Neural cell (in vitro differentiated cells): ENCODE data around the gene GABRG3. TPM values are rescaled to one million over a fixed set of nuclear protein-coding genes. Genes with fewer than 3 reads are reported as not detected.

Experiments used
- H2AFZ ChIP-seq: fragments of 200-600, 300-800 bp; sonication (generic), shearing (Covaris generic); 2 replicates; pipeline ENCODE4 v1.6.0; 2014; ENCODE audit warnings: low read depth, mild to moderate bottlenecking, antibody characterized with exemption, low read length, moderate library complexity
- H3F3A ChIP-seq: fragments of 200-600 bp; shearing (Covaris generic); 2 replicates; pipeline ENCODE4 v1.6.1; 2016; ENCODE audit warnings: mild to moderate bottlenecking, moderate library complexity, mixed read lengths, antibody characterized with exemption, low read length; ENCODE audit not compliant: insufficient read depth, poor library complexity, severe bottlenecking
- H3K27ac ChIP-seq: fragments of 200-600, 300-800 bp; sonication (generic), shearing (Covaris generic); 2 replicates; pipeline ENCODE4 v1.5.1; 2014; ENCODE audit warnings: mild to moderate bottlenecking, low read length, moderate library complexity
- H3K27me3 ChIP-seq: fragments of 300-800, 200-600 bp; sonication (generic), shearing (Covaris generic); 2 replicates; pipeline ENCODE4 v1.6.0; 2014; ENCODE audit warnings: mild to moderate bottlenecking, low read depth, low read length, moderate library complexity; ENCODE audit not compliant: insufficient read depth
- H3K36me3 ChIP-seq: fragments of 300-800, 200-600 bp; sonication (generic), shearing (Covaris generic); 2 replicates; pipeline ENCODE4 v1.5.1; 2014; ENCODE audit warnings: mild to moderate bottlenecking, antibody characterized with exemption, low read length, moderate library complexity; ENCODE audit not compliant: insufficient read depth
- H3K4me2 ChIP-seq: fragments of 300-800, 200-600 bp; sonication (generic), shearing (Covaris generic); 2 replicates; pipeline ENCODE4 v1.6.0; 2014; ENCODE audit warnings: mild to moderate bottlenecking, low read length
- H3K4me3 ChIP-seq: fragments of 300-800, 200-600 bp; sonication (generic), shearing (Covaris generic); 2 replicates; pipeline ENCODE4 v1.5.1; 2014; ENCODE audit warnings: mild to moderate bottlenecking, low read length, moderate library complexity
- H3K79me2 ChIP-seq: fragments of 200-600 bp; shearing (Covaris generic); replicated peaks from 2 replicates; pipeline ENCODE4 v1.6.0; 2014; ENCODE audit warnings: mild to moderate bottlenecking, low read length, moderate library complexity; ENCODE audit not compliant: insufficient read depth
- H3K9ac ChIP-seq: fragments of 300-800, 200-600 bp; sonication (generic), shearing (Covaris generic); 2 replicates; pipeline ENCODE4 v1.6.1; 2016; ENCODE audit warnings: mild to moderate bottlenecking, low read length, mixed read lengths
- H3K9me2 ChIP-seq: fragments of 200-600 bp; shearing (Covaris generic); 2 replicates; pipeline ENCODE4 v1.6.1; 2016; ENCODE audit warnings: mild to moderate bottlenecking, low read length, mixed read lengths; ENCODE audit not compliant: insufficient read depth
- H3K9me3 ChIP-seq: fragments of 200-600, 300-800 bp; sonication (generic), shearing (Covaris generic); 2 replicates; pipeline ENCODE4 v1.6.1; 2016; ENCODE audit warnings: mild to moderate bottlenecking, mixed run types, low read length, moderate library complexity, mixed read lengths
- H4K20me1 ChIP-seq: fragments of 200-600 bp; shearing (Covaris generic); 2 replicates; pipeline ENCODE4 v1.6.1; 2016; ENCODE audit warnings: mild to moderate bottlenecking, mixed run types; ENCODE audit not compliant: insufficient read depth
- CTCF ChIP-seq: fragments of 450-650 bp; IDR thresholded peaks from 2 replicates; pipeline ENCODE4 v1.5.1; 2014; ENCODE audit warnings: antibody characterized with exemption, mild to moderate bottlenecking, moderate library complexity; ENCODE audit not compliant: poor library complexity, severe bottlenecking
- EP300 ChIP-seq: fragments of 450-650 bp; conservative IDR thresholded peaks from 2 replicates; pipeline ENCODE4 v1.6.1; 2014; ENCODE audit warnings: antibody characterized with exemption, mild to moderate bottlenecking, moderate library complexity; ENCODE audit not compliant: poor library complexity, severe bottlenecking
- EZH2 ChIP-seq: fragments of 200-600, 300-800 bp; shearing (Covaris generic), sonication (generic); IDR thresholded peaks from 2 replicates; pipeline ENCODE4 v1.6.1; 2014; ENCODE audit warnings: antibody characterized with exemption, low read length, borderline replicate concordance, mild to moderate bottlenecking; ENCODE audit not compliant: insufficient read depth, poor library complexity, severe bottlenecking
- MXI1 ChIP-seq: fragments of 450-650 bp; conservative IDR thresholded peaks from 2 replicates; pipeline ENCODE4 v1.6.1; 2014; ENCODE audit warnings: antibody characterized with exemption, mild to moderate bottlenecking; ENCODE audit not compliant: poor library complexity, severe bottlenecking
- POLR2AphosphoS5 ChIP-seq: IDR thresholded peaks from 2 replicates; pipeline ENCODE4 v1.6.1; 2012
- RAD21 ChIP-seq: fragments of 450-650 bp; conservative IDR thresholded peaks from 2 replicates; pipeline ENCODE4 v1.6.1; 2014; ENCODE audit warnings: antibody characterized with exemption, mild to moderate bottlenecking, moderate library complexity
- REST ChIP-seq: IDR thresholded peaks from 2 replicates; pipeline ENCODE4 v1.6.1; 2012; ENCODE audit warnings: borderline replicate concordance
- SMC3 ChIP-seq: fragments of 450-650 bp; conservative IDR thresholded peaks from 2 replicates; pipeline ENCODE4 v1.6.1; 2014; ENCODE audit warnings: antibody characterized with exemption, mild to moderate bottlenecking, moderate library complexity; ENCODE audit not compliant: poor library complexity
- TAF1 ChIP-seq: IDR thresholded peaks from 2 replicates; pipeline ENCODE4 v1.6.1; 2012; ENCODE audit warnings: low read depth
- polyA plus RNA-seq: library from polyadenylated mRNA; depleted of rRNA; stranded (reverse); fragments of >200 nt; gene quantifications from 2 replicates; pipeline ENCODE4 v1.2.3, GENCODE V29; 2014

The GABRG3 gene
- polyA plus RNA-seq, 1 donor from 2014 or later: 1.2 TPM

GRCh38 chr15:27414168-27414870 lies 443.3 kb downstream of the GABRG3 start:
- Histone ChIP-seq H3K9ac (no peak overlapping the region), H3K4me2 (no peak overlapping the region), H2AFZ (no peak overlapping the region), H3K9me3 (no peaks in the 10 kb centered on the region), H3K79me2 (no peaks in the 10 kb centered on the region), H3K4me3 (no peak overlapping the region), H3K27me3 (no peaks in the 10 kb centered on the region), H3K36me3 (no peaks in the 10 kb centered on the region), H3F3A (no peaks in the 10 kb centered on the region), H4K20me1 (no peaks in the 10 kb centered on the region), H3K27ac (no peak overlapping the region), H3K9me2 (no peaks in the 10 kb centered on the region)
- TF ChIP-seq CTCF: no peak
- no peak for TF ChIP-seq RAD21
- TF ChIP-seq MXI1: no peak
- no peak for TF ChIP-seq SMC3

GRCh38 chr15:27418726-27419125 lies 447.7 kb downstream of the GABRG3 start:
- H3K36me3 ChIP-seq: no peaks in the 10 kb centered on the region
- no peaks in the 10 kb centered on the region for H4K20me1 ChIP-seq
- peak overlapping the region; percentile 24 for H3K4me3 ChIP-seq
- H3K27me3 ChIP-seq: no peaks in the 10 kb centered on the region
- H3K9me2 ChIP-seq: no peaks in the 10 kb centered on the region
- H3K79me2 ChIP-seq: no peaks in the 10 kb centered on the region
- no peak for TF ChIP-seq TAF1
- TF ChIP-seq REST: no peak
- TF ChIP-seq MXI1: peak; percentile 31
- TF ChIP-seq RAD21: peak; percentile 30
- TF ChIP-seq CTCF: no peak
- TF ChIP-seq POLR2AphosphoS5: no peak
- no peak for TF ChIP-seq EZH2
- TF ChIP-seq EP300: peak; percentile 11
- peak; percentile 20 for TF ChIP-seq SMC3
- no peaks in the 10 kb centered on the region for H3F3A ChIP-seq
- H3K27ac ChIP-seq: peak overlapping the region; percentile 3
- H2AFZ ChIP-seq: no peak overlapping the region
- peak overlapping the region; percentile 25 for H3K4me2 ChIP-seq
- no peak overlapping the region for H3K9ac ChIP-seq
- H3K9me3 ChIP-seq: no peaks in the 10 kb centered on the region
